Breast epithelium (tissue), 4 donors: ENCODE measurements around the gene EPHB2. TPM values are rescaled to one million over a fixed set of nuclear protein-coding genes. Genes with fewer than 3 reads are reported as not detected.

Experiments
- DNase-seq, 2 donors: peaks; one replicate each; pipeline ENCODE4 v3.0.0-alpha.2; 2019; ENCODE audit warnings: low spot score in 2 of 2
- H3K27ac ChIP-seq, 2 donors: fragments of 200-600 bp; sonication (generic) in 1 of 2; one replicate each; pipeline ENCODE4 v1.5.1; 2016 to 2019; ENCODE audit warnings: mild to moderate bottlenecking in 1 of 2
- H3K27me3 ChIP-seq, 2 donors: fragments of 200-600 bp; sonication (generic) in 1 of 2; one replicate each; pipeline versions ENCODE4 v1.5.1 to v1.6.0; 2017 to 2019; ENCODE audit warnings: control low read depth in 1 of 2, mild to moderate bottlenecking in 1 of 2
- H3K36me3 ChIP-seq: fragments of 200-600 bp; one replicate; pipeline ENCODE4 v1.5.1; 2019
- H3K4me1 ChIP-seq, 2 donors: fragments of 200-600 bp; sonication (generic); one replicate each; pipeline ENCODE4 v1.5.1; 2016 to 2019; ENCODE audit warnings: control low read depth in 1 of 2
- H3K4me3 ChIP-seq, 3 donors: fragments of 200-600 bp; sonication (generic); 1 replicate in 2 of 3; 2 replicates in 1 of 3; pipeline ENCODE4 v1.5.1; 2016 to 2019; ENCODE audit warnings: mild to moderate bottlenecking in 3 of 3, moderate library complexity in 2 of 3
- H3K9me3 ChIP-seq, 2 donors: fragments of 200-600 bp; sonication (generic) in 1 of 2; one replicate each; pipeline ENCODE4 v1.5.1; 2016 to 2019; ENCODE audit warnings: control low read depth in 1 of 2
- CTCF ChIP-seq, 3 donors: fragments of 450-650 bp; IDR thresholded peaks; one replicate each; pipeline ENCODE4 v1.5.1; 2016 to 2017; ENCODE audit warnings: antibody characterized with exemption in 3 of 3, mild to moderate bottlenecking in 3 of 3, moderate library complexity in 3 of 3
- POLR2A ChIP-seq: fragments of 450-650 bp; IDR thresholded peaks from one replicate; pipeline ENCODE4 v1.6.1; 2016; ENCODE audit warnings: antibody characterized with exemption, mild to moderate bottlenecking, moderate library complexity
- POLR2AphosphoS5 ChIP-seq, 3 donors: sonication (generic); formaldehyde crosslinking; IDR thresholded peaks; one replicate each; pipeline ENCODE4 v1.6.1; 2017; ENCODE audit warnings: antibody characterized with exemption in 3 of 3
- intact Hi-C: fragments of 100-400 bp; cut with DNase I; formaldehyde crosslinking; loops from one replicate; pipeline ENCODE4 v1.15.1; 2023; ENCODE audit warnings: low total_unique reads
- total RNA-seq, 3 donors: library from RNA; depleted of rRNA; stranded (reverse); fragments of >200 nt; gene quantifications; one replicate each; pipeline ENCODE4 v1.1.0, GENCODE V29; 2016

Gene EPHB2
- total RNA-seq, 3 donors from 2014 or later = 1.3 to 4.6 (median 1.5) TPM

- no peaks in the 10 kb centered on the region for H3K36me3 ChIP-seq
- intact Hi-C loops = no loop called here
- H3K4me3 ChIP-seq = no peak overlapping the region
- TF ChIP-seq POLR2AphosphoS5 (IDR thresholded peaks at IDR 0.05) (no peak), POLR2A (no peak), CTCF (IDR thresholded peaks at IDR 0.05) (no peak)
- DNase-seq = no peak
- no peaks in the 10 kb centered on the region for H3K4me1 ChIP-seq
- H3K27me3 ChIP-seq = no peaks in the 10 kb centered on the region
- no peaks in the 10 kb centered on the region for H3K9me3 ChIP-seq
- no peak overlapping the region for H3K27ac ChIP-seq
Measured at GRCh38 chr1:22754824-22755223, 44.2 kb downstream of the EPHB2 start.

GRCh38 chr1:22755641-22756040 is 45.0 kb downstream of the EPHB2 start:
- intact Hi-C loops = no loop called here
- Histone ChIP-seq H3K4me3 (no peak overlapping the region), H3K27ac (no peak overlapping the region), H3K4me1 (no peaks in the 10 kb centered on the region), H3K9me3 (no peaks in the 10 kb centered on the region), H3K36me3 (no peaks in the 10 kb centered on the region), H3K27me3 (no peaks in the 10 kb centered on the region)
- DNase-seq = no peak
- no peak for TF ChIP-seq CTCF (IDR thresholded peaks at IDR 0.05)
- TF ChIP-seq POLR2AphosphoS5 (IDR thresholded peaks at IDR 0.05) = no peak
- no peak for TF ChIP-seq POLR2A

GRCh38 chr1:22756125-22756735 is 45.6 kb downstream of the EPHB2 start:
- H3K27me3 ChIP-seq = no peaks in the 10 kb centered on the region
- DNase-seq = no peak
- no peaks in the 10 kb centered on the region for H3K9me3 ChIP-seq
- TF ChIP-seq CTCF (IDR thresholded peaks at IDR 0.05) (no peak), POLR2AphosphoS5 (IDR thresholded peaks at IDR 0.05) (no peak), POLR2A (no peak)
- no peaks in the 10 kb centered on the region for H3K36me3 ChIP-seq
- no peak overlapping the region for H3K27ac ChIP-seq
- no peaks in the 10 kb centered on the region for H3K4me1 ChIP-seq
- no peak overlapping the region for H3K4me3 ChIP-seq
- intact Hi-C loops = no loop called here

GRCh38 chr1:22760455-22760854 is 49.8 kb downstream of the EPHB2 start:
- TF ChIP-seq CTCF (IDR thresholded peaks at IDR 0.05) = no peak
- TF ChIP-seq POLR2AphosphoS5 (IDR thresholded peaks at IDR 0.05) = no peak
- no peak for TF ChIP-seq POLR2A
- no peaks in the 10 kb centered on the region for H3K36me3 ChIP-seq
- H3K27ac ChIP-seq = no peak overlapping the region
- no peak overlapping the region for H3K4me3 ChIP-seq
- H3K27me3 ChIP-seq = no peaks in the 10 kb centered on the region
- intact Hi-C loops = no loop called here
- H3K9me3 ChIP-seq = no peaks in the 10 kb centered on the region
- DNase-seq = no peak
- H3K4me1 ChIP-seq = no peaks in the 10 kb centered on the region

- H3K36me3 ChIP-seq = no peaks in the 10 kb centered on the region
- H3K27me3 ChIP-seq = no peaks in the 10 kb centered on the region
- TF ChIP-seq POLR2A (no peak), POLR2AphosphoS5 (IDR thresholded peaks at IDR 0.05) (no peak), CTCF (IDR thresholded peaks at IDR 0.05) (no peak)
- H3K27ac ChIP-seq = no peak overlapping the region
- no peak for DNase-seq
- H3K9me3 ChIP-seq = no peaks in the 10 kb centered on the region
- H3K4me1 ChIP-seq = no peaks in the 10 kb centered on the region
- H3K4me3 ChIP-seq = no peak overlapping the region
- intact Hi-C loops = no loop called here
Measured at GRCh38 chr1:22761101-22761500, 50.5 kb downstream of the EPHB2 start.
